Inflammatory macrophage treated with lipopolysaccharide for 1 hour (primary cell): Measurements from ENCODE around the gene PIGW.
A peak's percentile ranks its signal among the peaks of the same experiment; 100 is the strongest.

ENCODE experiments used
- DNase-seq, 2 donors: peaks; one replicate each; pipeline ENCODE4 v3.0.0-alpha.2; 2020 to 2022

PIGW gene, protein sequence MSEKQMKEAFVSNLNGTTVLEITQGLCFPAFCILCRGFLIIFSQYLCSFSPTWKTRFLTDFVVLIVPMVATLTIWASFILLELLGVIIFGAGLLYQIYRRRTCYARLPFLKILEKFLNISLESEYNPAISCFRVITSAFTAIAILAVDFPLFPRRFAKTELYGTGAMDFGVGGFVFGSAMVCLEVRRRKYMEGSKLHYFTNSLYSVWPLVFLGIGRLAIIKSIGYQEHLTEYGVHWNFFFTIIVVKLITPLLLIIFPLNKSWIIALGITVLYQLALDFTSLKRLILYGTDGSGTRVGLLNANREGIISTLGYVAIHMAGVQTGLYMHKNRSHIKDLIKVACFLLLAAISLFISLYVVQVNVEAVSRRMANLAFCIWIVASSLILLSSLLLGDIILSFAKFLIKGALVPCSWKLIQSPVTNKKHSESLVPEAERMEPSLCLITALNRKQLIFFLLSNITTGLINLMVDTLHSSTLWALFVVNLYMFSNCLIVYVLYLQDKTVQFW

DNA sequence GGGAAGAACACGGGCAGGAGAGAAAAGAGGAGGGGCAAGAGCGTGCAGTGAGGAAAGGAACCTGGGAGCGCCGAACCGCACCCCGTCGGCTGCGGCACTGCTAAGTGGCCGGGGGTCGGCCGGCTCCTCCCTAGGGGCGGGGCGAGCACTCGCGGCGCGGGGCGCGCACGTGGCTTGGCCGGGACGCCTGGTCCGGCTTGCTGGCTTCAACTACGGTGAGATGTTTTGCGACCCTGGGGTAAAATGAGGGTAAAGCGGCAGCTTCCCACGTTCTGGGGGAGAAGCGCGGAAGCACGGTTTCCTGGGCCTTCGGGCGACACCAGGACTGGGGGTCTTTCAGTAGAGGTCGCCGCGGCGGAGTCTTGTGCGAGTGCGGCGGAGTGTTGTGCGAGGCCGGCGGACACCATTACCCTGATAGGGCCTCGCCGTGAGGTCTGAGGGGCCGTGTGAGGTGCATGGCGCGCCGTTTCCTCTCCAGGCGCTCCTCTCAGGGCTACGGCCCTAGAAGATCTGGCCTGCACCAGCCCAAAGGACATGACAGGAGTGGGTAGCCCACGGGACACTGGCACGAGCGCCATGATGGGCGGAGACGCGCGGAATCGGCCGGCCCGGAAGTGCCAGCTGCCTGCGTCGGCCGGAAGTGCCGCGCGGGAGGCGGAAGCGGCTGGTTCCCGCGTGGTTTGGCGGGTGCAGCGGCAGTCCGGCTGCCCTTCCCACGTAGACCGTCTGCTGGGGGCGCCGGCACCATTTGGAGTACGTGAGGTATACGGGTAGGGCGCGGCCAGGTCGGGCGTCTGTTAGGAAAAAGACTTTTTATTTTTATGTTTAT is at the start of gene PIGW, which contains the start of gene MYO19:
Gene PIGW (plus strand): TSS at position 148 of the 829 bp plus-strand sequence. CDS start 2,115 bp downstream, outside the sequence.
Gene MYO19 (minus strand): TSS at position 29 of the 829 bp plus-strand sequence. CDS start 2,330 bp downstream, outside the sequence.
- DNase-seq: peak; percentile 90 to 91

DNA sequence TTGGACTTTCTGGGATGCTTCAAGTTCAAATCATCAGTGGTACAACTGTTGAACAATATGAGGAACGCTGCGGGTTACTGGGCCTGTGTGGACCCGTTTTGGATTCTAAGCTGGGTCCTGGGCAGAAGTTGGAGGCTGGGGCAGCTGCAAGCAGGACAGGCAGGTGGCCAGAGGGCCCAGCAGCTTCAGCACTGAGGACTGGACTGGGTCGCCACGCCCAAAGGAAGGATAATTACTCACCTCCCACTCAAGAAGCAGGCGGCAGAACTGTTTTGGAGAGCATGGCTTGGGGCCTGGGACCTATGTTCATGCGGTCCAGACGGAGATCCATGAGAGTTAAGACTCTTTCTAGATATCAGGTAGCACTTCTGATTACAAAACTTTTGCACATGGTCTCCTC is 49.8 kb upstream of the PIGW start:
- DNase-seq: no peak

DNA sequence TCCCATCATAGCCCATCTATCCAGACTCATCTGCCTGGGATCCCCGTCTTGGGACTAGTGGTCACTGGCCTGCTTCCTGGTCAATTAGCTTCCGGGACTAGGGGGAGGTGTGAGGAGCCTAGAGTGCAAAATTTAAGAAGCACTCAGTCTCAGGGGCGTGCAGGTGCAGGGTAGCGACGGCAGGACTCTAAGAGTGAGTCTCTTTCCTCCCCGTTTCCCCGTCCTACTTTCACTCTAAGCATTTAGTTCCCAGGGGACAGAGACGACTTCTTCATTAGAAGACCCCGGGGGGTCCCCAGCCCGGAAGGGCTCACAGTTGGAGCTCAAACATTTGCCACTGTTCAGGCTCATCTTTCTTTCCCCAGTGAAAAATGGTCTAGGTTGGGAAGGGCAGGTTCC is 49.0 kb upstream of the PIGW start:
- no peak for DNase-seq

DNA sequence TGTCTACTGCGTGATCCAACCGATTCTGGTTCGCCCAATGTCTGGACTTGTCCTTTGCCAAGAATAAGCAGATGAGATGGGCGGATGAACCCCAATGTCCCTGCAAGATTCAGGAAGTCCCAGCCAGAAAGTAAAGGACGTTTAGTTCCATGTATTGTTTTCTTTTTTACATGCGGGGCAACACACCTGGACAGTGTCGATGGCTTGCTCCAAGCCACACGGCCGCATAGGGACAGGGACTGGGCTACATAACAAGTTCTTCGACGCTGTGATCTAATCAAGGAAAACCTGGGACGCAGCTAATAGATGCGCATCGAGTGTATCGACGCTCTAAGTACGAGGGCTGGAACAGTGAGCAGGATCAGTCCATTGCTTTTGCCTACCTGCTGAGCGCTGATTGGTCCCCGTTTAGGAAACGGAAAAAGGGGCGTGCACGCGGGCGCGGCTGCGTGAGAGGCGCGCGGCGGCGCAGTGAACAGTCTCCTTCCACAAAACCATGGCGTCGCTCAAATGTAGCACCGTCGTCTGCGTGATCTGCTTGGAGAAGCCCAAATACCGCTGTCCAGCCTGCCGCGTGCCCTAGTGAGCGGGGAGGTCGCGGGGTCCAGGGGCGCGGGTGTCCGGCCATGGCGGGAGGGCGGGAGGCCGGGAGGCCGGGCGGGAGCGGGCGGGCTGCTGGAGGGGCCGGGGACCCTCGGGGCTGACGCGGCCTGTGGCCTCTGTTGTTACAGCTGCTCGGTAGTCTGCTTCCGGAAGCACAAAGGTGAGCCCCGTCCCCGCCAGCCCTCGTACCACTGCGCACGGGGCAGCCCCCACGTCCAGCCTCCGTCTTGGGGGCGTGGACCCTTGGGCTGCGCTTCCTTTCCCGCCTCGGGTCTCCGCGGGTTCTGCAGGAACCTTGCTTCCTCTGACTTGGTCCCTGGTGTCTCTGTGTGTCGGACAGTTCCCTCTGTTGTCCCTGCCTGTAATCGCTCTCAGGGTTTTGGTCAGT is 48.3 kb upstream of the PIGW start, which contains the start of gene ZNHIT3:
Gene ZNHIT3 (plus strand): TSS at position 478 of the 991 bp plus-strand sequence. CDS start 19 bp downstream, at position 497.
- DNase-seq: peak; percentile 88 to 94

DNA sequence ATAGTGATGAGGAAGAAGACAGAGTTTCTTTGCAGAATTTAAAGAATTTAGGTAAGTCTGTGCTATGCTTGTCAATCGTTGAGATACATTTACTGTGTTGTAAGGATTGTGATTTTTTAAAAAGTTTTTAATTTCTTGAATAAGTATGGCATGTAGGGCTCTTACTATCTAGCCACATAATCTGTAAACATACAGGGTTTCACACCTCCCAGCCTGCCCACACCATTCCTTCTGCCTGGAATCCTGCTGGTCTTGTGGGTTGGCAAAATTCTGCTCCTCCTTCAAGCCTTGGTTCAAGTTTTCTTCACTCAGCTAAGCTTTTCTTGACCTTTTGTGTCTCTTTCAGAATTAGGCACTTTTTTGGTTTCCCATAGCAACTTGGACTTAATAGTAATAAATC is 40.8 kb upstream of the PIGW start:
- no peak for DNase-seq

DNA sequence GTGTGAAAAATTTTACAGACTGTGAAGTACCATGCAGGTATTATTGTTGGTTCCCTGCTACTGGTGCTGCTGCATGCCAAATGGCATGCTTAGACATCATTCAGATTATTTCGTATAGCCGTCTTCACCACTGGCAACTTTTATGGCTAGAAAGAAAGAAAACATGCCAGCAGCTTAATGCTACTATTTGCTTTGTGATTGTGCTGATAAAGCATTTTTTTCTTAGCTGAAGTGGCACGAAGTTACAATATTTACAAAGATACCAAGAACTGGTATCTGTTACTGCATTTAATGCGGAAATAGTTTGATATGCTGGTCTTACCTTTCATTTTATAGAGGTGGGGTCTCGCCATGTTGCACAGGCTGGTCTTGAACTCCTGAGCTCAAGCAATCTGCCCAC is 40.1 kb upstream of the PIGW start:
- no peak for DNase-seq

DNA sequence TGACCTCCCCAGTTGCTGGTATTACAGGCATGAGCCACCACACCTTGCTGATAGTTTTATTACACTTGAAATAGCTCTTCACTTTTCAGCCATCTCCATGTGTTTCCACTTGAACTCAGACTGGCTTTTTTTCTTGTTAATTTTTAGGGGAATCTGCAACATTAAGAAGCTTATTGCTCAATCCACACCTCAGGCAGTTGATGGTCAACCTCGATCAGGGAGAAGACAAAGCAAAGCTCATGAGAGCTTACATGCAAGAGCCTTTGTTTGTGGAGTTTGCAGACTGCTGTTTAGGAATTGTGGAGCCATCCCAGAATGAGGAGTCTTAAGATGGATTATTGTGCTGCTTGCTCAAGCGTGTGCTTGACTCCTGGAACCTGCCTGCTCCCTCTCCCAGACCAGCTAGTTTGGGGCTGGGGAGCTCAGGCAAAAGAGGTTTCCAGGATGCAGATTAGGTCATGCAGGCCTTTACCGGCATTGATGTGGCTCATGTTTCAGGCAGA is 39.7 kb upstream of the PIGW start:
- DNase-seq: no peak

DNA sequence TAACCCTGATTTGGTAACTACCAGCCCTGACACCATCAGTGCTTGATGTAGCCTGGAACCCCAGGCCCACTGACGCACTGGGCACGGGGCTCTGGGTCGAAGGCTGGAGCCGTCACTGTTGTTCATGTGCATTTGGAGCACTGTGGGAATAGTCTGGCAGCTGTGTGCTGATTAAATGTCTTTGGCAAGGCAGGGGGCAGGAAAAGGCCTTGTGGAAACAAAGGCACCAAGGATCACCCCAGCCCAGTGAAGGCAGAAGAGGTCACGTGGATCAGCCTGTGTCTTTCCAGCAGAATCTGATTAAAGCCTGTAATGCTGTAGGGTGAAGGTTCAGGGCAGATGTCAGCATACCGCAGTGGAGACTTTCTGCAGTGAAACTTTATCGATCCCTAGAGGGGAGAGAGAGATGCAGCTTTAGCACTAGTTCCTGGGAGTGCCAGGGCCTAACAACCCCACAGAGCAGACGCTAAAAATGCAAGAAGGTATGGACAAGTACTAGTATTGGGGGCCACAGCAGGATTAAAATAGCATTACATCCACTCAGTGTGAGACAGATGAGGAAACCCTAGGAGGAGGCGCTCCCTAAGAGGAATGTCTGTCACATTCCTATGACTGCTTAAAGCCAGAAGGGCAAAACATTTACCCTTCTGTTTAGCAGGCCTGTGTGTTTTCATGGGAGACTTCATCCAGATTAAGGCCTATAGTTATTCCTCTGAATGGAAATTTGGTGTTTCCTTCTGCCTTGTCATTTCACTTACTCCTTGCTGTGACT is 38.6 kb upstream of the PIGW start:
- no peak for DNase-seq

DNA sequence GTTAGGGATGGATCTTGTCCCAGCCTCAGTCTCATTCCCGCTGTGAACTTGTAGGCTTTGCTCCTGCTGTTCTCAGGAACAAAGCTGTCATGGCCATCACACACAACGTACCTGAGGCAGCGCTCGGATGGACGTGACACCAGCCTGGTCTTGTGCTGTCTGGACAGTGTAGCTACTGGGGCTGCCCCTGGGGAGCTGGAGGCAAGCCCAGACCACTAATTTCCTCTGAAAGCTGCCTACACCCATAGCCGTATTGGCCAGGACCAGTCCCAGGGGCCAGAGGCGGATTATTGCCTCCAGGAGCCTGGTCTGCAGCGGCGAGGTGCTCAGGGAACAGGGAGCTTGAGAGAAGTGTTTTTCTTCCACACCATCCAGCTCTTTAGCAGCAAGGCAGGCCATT is 36.6 kb upstream of the PIGW start:
- no peak for DNase-seq

DNA sequence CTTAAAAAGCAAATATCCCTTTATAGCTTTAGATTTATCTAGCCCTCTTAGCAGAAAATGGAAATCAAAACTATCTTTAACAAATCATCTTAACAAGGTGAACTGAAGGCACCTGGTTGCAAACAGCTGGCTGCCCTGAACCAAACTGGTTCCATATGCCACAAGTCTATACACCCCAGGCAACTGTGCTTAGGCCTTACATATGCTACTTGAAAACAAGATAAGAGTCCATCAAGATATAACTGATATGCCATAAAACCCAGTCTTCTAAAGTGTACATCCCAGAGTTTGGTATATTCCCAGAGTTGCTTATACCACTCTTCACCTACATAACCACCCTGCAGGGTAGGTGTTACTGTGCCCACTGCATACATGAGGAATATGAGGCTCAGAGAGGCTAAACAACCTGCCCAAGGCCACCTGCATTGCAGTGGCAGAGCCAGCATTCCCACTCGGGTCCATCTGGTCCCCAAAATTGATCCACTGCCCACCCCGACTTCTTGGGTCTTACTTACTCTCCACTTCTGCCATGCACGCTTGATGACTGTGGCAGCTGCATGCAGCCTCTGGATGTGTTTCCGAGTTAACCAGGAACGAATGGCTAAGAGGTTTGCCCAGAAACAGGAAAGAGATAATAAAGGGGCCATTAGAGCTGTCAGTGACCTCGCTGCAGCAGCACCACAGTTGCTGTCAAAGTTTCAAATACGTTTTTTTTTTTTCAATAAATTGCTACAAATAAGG is 36.1 kb upstream of the PIGW start:
- DNase-seq: no peak

DNA sequence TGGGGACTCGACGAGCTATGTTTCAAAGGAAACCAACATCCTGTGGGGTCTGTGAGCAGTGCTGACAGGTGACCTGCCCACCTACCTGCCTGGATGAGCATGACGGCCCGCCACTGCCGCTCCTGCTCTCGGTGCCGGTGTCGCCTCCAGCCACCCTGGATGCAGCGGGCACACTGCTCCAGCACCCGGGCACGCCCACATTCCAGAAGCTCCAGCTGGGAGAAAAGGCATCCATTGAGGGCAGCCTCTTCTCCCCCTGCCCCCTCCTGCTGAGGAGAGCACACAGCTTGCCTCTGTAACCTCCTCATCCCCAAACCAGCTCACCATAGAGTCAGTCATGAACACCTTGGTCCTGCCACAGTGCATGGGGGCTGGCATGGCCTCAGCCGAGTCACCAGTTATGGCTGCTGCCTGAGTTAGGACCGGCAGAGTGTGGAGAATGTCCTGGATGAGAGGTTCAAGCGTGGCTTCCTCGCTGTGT is 34.0 kb upstream of the PIGW start:
- DNase-seq: no peak

DNA sequence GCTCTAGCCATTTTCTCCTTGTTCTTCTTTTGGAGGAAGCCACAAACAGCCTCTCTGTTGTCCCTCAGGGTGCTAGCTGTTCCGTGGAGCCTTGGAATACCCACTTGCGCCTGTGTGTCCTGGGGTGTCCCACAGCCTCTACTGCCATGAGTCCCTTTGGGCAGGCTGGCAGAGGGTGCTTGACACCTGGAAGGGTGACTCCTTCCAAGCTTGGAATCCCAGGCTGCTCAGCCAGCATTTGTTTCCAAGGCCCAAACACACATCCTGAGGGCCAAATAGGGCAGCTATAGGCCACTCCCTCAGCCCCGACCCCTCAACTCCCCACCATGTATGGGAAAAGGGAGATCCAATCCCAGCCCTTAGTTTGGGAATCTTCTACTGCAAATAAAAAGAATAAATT is 33.4 kb upstream of the PIGW start:
- no peak for DNase-seq

DNA sequence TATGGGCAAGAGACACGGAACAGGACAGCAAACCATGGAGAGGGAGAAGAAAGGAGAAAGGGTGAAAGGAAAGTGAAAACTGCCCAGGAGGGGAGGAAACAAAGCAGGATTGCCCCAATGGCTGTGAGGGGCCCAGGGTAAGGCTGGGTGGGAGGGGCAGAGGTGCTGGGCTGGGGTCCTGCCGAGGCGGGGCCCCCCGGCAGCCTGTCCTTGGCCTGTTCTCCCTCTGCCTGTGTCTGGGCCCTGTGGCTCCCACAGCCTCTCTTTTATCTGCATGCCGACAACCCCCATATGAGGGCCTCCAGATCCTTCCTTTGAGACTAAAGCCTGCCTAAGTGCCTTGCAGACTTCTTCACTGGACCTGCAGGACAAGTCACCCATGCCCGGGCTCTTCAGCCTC is 32.8 kb upstream of the PIGW start:
- no peak for DNase-seq

DNA sequence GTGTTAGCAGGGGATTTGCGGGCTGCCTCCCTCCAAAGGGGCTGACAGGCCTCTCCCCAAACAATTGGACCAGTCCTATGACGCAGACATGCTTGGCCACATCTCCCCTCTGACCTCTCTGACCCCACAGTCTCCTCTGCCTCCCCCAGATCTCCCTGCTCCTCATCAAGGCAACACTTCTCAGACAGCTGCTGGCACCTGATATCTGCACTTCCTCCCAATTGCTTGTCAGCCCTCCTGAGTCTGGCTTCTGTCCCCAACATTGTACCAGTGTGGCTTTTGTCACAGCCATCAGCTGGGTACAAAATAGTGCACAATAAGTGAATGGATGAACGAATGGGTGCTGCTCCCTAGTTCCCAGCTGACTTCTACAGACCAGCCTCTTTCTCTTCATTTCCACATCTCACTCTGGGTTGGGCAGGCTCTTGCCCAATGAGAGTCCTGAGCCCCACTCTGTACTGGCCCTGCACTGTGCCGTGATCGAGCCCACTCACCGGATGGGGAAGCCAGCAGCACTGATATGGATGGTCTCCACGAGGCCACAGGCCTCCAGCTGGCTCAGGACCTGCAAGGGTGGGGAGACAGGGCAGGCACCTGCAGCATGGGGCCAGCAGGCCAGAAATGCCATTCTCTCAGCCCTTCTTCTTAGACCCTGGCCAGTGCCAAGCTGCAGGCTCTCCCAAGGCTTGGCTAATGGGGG is 31.2 kb upstream of the PIGW start:
- no peak for DNase-seq

DNA sequence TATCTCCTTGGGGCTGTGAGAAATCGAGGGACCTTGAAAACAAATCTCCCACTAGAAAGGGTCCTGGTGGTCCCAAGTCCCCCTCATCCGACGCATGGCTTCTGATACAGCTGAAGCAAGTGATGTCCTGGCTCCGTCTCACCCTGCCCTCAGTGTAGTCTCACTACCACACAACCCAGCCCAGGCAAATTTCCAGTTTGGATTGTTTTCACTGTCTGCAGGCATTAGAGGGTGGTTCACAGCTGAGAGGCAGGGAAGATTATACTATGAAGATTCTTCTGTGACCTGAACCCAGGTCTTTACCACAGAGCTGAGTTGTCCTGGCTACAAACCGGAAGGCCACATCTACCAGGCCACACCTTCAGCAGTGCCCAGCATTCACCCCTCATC is 30.6 kb upstream of the PIGW start:
- DNase-seq: no peak

DNA sequence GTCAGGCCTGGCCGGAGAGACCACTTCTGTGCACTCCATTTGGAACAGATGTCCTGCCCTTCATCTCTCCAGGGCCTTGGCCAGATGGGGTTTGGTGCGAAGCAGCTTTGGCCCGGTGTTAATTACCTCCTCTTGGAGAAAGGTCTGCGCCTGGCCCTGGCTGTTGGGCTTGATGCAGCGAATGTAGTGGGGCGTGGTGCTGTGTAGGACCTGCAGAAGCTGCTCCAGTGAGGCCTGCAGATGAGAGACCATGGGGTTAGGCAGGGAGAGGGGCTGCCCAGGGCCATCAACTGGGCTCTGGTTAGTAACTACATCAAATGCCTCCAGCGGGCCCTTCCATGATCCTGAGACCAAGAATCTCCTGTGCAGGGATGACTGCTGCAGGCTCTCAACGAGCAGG is 29.6 kb upstream of the PIGW start:
- DNase-seq: no peak

DNA sequence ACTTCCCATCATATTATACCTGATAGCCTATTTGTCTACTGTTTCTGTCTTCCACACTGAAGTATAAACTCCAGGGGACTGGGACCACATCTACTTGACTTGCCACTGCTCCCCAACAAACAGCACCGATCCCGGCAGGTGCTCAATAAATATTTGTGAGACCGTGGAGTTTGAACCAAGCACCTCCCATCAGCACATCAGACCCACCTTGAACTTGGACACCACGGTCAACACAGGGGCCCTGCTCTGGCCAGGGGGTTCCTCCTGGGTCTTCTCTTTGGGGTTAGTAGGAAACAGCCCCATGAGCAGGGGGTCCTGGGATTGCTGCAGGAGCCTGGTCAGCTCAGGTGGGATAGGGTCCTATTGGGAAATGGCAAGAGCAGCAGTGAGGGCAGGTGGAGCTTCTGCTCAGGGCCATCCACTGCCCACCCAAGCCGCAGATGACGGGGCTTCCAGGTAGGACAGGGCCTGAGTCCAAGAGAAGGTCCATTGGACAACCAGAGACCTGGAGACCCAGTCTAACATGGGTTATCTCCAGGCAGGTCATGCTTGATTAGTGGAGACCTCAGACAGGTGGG is 28.4 kb upstream of the PIGW start:
- DNase-seq: no peak

DNA sequence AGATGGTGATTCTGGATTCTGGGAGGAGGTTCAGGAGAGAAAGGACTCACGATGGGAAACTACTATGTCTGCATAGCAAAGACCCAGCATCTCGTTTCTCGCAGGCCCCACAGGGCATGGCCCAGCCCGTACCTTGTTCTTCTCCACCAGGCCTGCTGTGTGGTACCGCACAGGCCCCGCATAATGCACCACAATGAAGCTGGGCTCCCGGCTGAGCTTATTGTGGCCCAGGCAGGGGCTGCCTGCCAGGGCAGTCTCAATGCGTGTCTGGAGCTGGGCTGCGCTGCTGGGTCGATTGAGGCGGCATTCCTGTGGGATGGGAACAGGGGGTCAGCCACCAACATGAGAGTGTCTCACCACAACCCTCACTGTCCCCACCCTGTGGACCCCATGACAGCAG is 28.0 kb upstream of the PIGW start:
- DNase-seq: no peak

DNA sequence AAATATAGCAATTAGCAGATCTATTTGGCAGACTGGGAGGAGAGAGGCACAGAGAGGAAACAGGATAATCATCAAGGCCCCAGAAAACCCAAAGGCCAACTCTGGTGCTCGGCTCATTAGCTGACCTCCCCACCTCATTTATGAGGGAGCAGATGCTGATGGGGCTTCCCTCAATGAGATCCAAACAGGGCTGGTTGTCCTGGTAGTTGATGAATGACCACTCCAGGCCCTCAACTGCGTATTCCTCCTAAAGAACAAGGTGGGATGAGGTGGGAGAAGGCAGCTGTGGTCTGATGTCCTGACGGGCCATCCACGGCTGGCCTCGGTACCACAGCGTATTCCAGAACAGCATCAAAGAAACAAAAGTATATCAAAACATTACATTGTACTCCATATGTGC is 27.5 kb upstream of the PIGW start:
- DNase-seq: no peak
